T-helper 9 cell (primary cell): ENCODE results near the gene MAGI3.

Experiments
- DNase-seq: peaks from one replicate; pipeline ENCODE4 v3.0.0-alpha.2; 2020

MAGI3 gene

DNA sequence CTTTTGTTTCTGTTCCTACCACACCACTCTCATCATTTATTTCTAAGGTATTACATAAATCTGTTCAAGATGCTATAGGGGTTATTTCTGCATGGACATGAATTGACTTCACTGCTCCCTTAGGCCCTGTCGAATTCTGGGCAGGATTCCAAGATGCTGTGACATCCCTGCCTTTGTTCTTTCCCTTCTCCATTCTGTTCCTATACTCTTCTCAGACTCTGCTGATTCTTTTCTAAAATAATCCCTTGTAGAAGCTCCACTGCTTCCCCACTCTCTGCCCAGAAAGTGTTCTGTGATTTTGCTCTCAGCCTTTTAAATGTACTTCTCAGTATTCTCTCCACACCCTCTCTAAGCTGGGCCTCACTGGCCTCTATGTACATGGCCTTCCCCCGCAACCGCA, 269.8 kb downstream of the MAGI3 start:
- DNase-seq, result no peak

DNA sequence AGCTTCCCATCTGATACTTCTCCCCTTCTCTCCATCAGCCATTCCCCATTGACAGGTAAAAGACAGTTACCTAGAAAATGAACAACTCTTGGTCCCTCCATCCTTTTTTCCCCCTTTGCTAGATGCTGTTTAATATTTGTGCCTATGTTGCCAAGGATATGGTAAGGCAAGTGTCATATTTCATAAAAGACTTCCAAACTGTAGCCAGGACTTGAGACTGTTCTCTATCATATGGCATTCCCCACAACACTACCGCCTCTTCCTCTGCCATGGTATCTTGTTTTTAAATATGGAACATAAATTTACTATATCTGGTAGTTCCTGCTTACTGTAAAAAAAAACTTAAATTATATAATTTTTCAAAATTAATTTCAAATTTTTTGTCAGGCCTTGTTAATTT, 271.8 kb downstream of the MAGI3 start:
- no peak for DNase-seq

DNA sequence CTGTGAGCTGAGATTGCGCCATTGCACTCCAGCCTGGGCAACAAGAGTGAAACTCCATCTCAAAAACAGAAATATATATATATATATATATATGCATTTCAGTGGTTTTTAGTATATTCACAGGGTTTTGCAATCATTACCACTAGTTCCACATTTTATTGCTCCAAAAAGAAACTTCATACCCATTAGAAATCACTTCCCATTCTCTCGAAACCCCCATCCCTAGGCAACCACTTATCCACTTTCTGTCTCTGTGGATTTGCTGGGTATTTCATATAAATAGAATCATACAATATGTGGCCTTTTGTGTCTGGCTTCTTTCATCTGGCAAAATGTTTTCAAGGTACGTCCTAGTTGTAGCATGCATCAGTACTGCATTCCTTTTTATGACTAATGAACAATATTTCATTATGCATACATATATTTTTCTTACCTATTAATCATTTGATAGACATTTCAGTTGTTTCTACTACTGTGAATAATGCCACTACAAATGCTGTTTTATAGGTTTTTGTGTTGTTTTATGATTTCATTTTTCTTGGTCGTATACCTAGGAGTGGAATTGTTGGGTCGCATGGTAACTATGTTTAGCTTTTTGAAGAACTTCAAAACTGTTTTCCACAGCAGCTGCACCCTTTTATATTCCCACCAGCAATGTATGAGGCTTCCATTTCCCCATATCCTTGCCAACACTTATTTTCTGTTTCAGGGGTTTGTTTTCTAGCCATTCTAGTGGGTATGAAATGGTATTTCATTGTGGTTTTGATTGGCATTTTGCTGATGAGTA, 273.0 kb downstream of the MAGI3 start:
- DNase-seq, result no peak

DNA sequence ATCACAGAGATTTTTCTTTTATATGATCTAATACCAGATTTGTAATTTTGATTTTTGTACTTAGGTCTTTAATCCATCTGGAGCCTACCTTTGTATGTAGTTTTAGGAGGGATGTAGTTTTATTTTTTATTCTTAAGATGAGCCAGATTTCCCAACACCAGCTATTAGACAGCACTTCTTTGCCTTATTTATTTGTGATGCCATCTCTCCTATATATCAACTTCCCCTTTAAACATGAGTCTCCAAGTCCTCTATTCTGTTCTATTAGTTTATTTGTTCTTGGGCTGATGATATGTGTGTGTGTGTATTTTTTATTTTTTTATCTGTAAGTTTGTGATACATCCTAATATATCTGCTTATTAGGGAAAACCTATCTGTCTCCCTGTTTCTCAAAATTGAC, 274.8 kb downstream of the MAGI3 start:
- no peak for DNase-seq

DNA sequence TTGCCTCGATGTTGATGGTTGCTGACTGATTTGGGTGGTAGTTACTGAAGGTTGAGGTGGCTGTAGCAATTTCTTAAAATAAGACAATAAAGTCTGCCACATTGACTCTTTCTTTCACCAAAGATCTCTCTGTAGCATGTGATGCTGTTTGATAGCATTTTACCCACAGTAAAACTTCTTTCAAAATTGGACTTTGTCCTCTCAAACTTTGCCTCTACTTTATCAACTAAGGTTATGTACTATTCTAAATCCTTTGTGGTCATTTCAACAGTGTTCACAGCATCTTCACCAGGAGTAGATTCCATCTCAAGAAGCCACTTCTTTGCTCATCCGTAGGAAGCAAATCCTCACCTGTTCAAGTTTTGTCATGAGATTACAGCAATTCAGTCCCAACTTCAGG, 275.8 kb downstream of the MAGI3 start:
- DNase-seq, result no peak

DNA sequence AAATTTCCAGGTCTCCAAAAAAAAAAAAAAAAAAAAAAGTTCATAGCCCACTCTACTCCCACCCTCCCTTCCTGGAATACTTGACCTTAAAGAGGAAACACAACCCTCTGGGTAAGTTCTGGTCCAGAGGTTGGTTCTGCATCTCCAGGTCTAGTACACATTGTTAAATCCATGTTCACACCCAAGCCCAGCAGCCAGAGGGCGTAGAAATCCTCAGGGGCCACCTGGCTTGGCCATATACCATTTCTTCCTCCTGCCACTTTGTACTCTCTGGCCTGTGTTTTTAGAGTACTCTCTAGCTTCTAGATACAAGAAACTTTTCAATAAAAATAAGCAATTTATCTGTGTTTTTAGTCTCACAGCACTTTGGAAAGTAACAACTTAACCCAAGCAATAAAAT, 279.7 kb downstream of the MAGI3 start:
- DNase-seq, result no peak

DNA sequence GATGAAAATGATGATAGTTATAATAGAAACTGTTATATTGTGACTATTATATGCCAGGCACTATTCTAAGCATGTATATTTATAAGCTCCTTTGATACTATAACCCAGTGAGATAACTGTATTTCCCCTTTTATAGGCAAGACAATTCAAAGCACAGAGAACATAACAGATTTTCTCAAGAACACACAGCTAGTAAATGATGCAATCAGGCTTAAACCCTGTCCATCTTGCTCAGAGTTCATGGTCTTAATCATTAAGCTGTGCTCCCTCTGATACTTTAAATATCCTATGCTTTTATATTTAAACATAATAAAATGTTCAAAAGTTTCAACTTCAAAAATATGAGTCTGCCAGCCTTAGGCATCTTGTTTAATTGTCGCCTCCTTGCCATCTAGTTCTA, 280.3 kb downstream of the MAGI3 start:
- no peak for DNase-seq

DNA sequence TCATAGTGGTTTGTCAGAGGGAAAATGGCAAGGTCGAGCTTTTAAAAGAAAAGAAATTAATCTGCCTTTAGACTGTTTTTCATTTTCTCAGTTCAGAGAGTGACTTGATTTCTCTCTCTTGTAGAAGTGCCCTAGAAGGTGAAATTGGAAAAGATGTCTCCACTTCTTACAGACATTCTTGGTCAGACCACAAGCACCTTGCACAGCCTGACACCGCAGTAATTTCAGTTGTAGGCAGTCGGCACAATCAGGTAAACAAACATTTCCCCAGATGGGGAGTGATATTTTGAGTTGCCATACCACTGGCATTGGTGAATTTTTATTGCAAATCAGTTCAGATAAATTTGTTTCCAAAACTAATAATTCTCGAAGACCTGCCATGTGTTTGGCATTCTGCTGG, 282.2 kb downstream of the MAGI3 start:
- DNase-seq, result no peak

DNA sequence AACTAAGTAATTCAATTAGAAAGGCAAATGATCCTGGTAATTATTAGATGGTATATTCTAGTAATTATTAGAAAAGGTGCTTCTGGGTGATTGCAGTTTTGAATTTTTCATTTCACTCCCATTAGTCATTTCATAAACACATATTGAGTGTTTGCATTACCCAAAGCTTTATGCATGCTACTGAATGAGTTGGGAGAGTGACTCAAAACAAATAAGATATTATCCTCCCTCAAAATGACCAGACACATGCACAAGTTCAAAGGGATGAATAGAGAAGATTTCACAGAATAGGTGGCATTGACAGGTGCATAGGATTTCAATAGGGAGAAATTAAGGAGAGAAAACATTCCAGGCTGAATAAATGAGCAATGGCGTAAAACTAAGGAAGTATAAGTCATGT, 284.3 kb downstream of the MAGI3 start:
- DNase-seq, result no peak

DNA sequence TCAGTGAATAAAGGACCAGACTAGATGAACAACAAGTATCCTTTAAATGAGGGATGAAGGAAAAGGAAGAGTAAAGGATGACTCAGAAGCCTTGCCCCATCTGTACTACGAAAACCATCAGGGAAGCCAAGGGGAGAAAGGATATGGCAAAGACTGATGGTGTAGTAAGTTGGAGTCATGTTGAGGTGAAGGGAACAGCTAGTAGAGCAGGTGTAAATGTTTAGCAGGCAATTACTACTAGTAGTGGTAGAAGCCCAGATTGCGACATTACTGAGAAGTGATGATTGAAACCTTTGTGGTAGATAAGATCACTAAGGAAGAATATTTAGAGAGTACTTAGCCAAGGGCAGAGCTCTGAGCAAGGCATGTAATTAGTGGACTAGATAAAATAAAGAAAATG, 285.0 kb downstream of the MAGI3 start:
- no peak for DNase-seq

DNA sequence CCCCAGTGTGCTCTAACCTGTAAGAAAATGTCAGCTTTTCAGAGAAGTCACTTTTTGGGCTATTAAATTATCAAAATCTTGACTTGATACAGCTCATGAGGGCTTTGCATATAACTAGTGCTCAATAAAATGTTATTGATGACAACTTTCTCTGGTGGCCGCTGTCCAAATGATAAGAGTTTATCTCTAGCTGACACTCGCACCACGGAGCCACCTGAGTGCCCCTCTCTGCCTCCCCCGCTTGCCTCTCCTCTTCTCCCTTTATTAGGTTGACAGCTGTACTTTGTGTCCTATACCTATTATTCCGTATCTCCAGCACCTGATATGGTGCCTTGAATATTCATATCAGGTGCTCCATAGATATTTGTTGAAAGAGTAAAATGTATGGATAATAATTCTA, 286.2 kb downstream of the MAGI3 start:
- no peak for DNase-seq

DNA sequence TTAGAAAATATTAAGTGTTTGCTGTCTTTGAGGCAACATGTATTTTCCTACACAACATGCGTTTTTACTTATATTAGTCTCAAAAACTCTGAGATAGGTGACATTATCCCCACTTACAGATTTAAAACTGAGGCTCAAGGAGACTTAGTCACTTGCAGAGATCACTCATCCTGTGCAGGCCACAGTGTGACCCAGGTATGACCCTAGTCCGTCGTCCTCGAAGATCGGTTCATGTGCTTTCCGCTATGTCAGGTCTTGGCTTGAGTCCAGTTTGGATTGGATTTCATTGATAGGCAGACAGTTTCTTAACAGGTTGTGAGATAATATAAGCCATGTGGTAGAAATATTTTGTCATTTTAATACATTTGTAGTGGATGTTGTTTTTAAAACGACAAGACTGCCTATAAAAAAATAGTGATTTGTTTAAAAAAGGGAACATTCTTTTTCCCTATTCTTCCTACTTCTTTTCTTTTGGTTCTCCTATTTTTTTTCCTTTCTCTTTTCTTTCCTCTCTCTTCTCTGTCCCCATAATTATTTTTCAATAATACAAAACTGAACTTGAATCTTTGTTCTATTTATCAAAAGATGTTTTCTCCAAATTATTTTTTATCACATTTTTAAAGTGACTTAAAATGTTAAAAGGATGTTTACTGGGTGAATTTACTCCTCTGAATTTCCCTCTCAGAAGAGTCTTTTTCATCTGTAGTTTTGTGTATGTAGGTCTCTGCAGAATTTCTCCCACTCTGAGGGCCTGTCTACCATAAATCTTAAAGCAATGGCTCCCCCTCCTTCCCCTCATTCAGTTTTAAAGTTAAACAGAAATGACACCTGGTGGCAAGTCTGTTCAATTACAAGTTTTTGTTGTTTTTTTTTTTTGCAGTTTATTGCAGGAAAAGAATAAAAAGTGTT, 287.2 kb downstream of the MAGI3 start:
- DNase-seq, result no peak

DNA sequence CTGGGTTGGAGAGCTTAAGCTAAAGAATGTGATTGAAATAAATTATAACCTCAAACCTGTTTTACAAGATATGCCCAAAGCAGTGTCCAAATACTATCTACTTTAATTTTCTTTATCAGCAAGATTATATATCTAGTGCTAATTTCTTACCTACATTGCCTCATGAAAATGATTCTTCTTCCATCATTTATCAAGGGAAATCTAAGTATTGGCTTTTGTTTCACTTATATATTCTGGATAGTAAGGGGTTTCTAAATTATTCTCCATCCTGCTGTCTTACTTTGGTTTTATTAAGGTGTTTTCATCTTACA, 287.8 kb downstream of the MAGI3 start:
- no peak for DNase-seq

DNA sequence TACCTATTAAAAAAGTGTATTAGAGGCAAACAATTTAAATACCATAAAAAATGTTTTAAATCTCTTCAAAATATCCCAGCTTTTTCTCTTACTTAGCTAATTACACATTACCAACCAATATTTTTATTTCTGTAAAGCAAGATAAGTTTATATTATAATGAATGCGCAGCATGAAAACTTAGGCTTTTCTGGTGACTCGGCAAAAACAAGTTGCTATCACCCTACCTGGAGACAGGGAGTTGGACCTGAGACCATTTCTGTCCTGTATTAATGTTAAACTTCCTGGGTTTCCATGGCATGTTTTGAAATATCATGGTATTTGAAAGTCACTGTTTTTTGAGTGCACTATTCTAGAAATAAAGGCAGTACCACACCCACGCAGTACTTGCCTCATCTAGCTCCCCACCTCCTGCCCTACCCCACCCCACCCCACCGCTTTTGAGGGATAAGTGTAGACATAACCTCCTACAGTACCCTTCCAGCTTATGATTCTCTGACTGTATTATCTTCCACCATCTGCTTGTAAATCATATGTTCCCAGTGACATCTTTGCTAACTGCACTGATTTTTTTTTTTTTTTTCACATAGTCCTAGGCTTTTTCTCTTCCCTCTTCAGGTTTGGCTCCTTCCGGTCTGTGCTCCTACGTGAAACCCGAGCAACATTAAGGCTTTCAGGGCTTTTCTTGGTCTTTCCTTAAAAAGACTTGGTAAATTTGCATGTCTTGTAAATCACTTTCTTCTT, 291.5 kb downstream of the MAGI3 start:
- DNase-seq, result no peak

DNA sequence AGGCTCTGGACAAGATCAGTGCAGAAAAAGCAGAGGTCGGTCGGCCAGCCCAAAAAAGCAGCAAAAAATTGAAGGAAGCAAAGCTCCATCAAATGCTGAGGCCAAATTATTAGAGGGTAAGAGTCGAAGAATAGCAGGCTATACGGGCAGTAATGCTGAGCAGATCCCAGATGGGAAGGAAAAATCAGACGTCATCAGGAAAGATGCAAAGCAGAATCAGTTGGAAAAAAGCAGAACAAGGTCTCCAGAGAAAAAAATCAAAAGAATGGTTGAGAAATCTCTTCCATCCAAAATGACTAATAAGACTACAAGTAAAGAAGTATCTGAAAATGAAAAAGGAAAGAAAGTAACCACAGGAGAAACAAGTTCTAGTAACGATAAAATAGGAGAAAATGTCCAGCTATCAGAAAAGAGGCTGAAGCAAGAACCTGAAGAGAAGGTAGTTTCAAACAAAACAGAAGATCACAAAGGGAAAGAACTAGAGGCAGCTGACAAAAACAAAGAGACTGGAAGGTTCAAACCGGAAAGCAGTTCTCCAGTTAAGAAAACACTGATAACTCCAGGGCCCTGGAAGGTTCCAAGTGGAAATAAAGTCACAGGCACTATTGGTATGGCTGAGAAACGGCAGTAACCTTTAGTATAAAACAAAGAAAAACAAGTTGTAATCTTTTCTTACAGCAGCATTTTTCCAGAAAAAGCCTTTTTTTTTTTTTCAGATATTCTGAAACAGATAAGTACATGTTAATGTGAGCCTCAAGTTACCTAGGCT, 293.3 kb downstream of the MAGI3 start:
- DNase-seq, result no peak

DNA sequence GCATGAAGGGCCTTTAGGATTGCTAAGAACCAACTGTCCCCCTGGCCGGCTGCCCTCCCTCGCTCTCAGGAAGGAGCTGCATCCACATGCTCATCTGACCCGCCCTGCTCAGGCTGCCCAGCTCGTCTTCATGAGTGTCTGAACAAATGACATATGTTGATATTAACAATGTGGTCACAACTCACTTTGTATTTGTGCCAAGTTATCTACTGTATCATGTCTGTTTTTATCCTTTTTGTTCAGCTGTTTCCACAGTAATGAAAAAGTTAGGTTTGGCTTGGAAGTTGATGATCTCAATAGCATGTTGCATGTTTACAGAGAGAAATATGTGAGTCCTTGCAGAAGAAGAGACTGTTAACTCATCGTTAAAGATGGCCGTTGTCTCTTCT, 293.8 kb downstream of the MAGI3 start:
- DNase-seq, result no peak

DNA sequence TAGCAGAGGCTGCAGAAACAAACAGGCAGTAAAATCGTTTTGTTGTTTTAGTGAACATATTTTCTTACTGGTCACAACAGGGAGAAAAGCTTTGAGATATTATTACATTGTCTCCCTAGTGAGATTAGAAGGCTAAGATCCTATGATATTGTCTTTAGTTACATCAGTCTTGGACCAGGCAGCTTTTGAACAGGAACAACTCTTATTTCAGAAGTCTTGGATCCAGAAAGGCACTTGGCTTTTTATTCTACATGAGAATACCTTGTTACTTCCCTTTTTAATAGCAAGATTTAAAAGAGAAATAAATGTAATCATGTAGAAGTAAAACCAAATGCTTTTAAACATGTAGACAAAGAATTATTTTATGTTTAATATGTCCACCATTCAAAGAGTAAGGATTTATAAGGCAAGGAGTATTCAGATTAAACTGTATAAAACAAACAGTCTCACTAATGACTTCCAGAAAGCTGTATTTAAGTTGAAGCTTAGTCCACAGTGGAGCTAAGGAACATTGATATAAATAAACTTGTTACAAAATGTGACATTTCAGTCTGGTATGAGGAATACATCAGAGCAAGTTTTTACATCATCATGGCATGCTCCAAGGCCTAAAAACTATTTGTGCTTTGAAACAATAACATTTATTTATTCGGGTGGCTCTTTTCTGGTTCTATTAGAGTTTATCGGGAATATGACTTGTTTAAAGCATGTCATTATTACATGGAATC, 296.7 kb downstream of the MAGI3 start:
- DNase-seq, result no peak

DNA sequence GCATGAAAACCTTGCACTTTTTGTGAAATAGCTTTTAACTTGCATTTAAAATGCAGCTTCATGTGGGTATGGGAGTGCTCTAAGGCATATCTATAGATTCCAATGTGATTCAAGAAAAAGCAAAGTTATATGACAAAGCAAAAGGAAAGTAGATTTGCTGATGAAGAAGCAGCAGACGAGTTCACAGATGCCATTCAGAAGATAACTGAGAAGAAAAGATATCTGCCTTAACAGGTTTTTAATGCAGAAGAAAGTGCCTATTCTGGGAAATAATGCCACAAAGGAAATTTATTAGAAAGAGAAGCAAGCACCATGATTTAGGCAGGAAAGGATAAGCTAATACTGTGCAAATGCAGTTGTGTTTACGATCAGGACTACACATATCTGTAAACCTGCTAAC, 300.9 kb downstream of the MAGI3 start:
- DNase-seq, result no peak

DNA sequence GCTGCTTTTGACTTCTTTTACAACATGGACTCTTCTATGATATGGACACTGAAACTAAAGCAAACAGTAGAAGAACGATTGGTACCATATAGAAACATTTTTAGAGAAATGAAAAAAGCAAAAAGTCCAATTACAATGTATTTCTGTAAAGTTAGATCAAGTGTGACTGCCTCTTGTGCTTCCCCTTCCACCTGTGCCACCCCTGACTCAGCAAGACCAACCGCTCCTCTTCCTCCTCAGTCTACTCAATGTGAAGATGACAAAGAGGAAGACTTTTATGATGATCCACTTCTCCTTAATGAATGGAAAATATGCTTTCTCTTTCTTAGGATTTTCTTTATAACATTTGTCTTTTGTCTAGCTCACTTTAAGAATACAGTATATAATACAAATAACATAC, 302.0 kb downstream of the MAGI3 start:
- DNase-seq, result no peak

DNA sequence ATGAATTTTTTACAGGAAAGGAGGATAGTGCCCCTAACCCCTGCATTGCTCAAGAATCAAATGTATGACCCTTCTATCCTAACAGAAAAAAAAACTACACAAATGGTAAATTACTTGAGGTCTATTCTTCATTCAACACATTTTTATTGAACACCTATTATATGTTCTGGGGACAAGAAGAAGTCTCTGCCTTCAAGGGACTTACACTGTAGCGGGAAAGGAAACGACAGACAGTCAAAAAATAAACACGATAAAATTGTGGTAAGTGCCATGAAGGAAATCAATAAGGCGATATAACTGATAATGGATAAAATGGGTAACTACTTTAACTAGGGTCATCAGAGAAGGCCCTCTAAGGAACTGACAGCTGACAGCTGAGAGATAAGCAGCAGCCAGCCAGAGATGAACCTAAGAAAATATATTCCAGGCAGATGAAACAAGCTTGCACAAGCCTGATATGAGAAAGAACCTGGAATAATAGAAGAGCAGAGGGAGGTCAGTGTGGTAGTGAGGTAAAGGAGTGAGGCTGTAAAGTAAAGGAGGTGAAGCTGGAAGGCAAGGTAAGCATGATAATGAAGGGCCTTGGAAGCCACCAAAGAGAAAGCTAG, 302.6 kb downstream of the MAGI3 start:
- no peak for DNase-seq

DNA sequence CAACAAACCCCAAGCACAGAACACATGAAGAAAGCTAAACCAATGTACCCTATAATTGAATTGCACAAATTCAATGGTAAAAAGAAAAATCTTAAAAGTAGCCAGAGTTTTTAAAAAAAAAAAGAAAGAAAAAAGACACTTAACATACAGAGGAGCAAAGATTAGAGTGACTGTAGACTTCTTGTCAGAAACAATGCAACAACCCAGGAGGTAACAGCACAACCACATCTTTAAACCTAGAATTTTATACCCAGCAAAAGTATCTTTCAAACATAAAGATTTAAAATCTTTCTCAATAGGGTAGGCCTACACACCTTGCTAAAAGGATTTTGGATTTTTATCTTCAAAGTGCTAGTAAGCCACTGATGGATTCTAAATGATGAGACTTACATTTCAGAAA, 304.6 kb downstream of the MAGI3 start:
- DNase-seq, result no peak

DNA sequence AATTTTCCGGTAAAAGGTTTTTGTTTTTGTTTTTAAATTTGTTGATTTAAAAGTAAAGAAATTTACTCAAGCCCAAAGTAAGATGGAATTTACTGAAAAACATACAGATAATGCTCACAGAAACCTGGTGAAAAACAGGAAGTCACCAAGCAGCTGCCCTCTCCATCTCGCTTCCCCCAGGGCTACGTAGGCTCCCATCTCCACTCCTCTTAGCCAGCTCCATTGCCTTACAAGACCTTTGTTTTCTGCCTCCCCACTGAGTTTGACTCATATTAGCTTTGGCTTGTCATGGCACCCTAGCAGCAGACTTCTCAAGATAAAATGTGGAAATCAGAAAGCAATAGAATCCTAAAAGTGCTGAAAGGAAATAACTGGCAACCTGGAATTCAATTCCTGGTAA, 311.1 kb downstream of the MAGI3 start:
- DNase-seq, result no peak
